Nephron (organoid): ENCODE data around the gene LIME1.
A peak's percentile ranks its signal among the peaks of the same experiment; 100 is the strongest.

Source experiments
- H3K27ac Mint-ChIP-seq, 3 experiments: 2 replicates each; pipeline ENCODE4 v1.8.0; 2020; ENCODE audit warnings: mixed read lengths in 3 of 3, mild to moderate bottlenecking in 2 of 3, moderate library complexity in 1 of 3
- H3K27me3 Mint-ChIP-seq: 2 replicates; pipeline ENCODE4 v1.8.0; 2021; ENCODE audit warnings: low read depth, mild to moderate bottlenecking, moderate library complexity, mixed read lengths
- H3K36me3 Mint-ChIP-seq: 2 replicates; pipeline ENCODE4 v1.8.0; 2020; ENCODE audit warnings: low read depth, mixed read lengths
- H3K4me1 Mint-ChIP-seq: 2 replicates; pipeline ENCODE4 v1.8.0; 2020; ENCODE audit warnings: mixed read lengths
- H3K4me3 Mint-ChIP-seq, 3 experiments: 2 replicates each; pipeline ENCODE4 v1.8.0; 2020; ENCODE audit warnings: mild to moderate bottlenecking in 3 of 3, mixed read lengths in 3 of 3, moderate library complexity in 2 of 3
- H3K9me3 Mint-ChIP-seq: 2 replicates; pipeline ENCODE4 v1.8.0; 2020; ENCODE audit warnings: mixed read lengths
- TF ChIP-seq, protein P1 (sequence below), 3 experiments: fragments of 200-600 bp; sonication (generic); IDR thresholded peaks; one replicate each; pipeline ENCODE4 v1.5.0; 2021; ENCODE audit warnings: antibody characterized with exemption in 3 of 3; ENCODE audit not compliant: unreplicated experiment in 3 of 3

The LIME1 gene

DNA sequence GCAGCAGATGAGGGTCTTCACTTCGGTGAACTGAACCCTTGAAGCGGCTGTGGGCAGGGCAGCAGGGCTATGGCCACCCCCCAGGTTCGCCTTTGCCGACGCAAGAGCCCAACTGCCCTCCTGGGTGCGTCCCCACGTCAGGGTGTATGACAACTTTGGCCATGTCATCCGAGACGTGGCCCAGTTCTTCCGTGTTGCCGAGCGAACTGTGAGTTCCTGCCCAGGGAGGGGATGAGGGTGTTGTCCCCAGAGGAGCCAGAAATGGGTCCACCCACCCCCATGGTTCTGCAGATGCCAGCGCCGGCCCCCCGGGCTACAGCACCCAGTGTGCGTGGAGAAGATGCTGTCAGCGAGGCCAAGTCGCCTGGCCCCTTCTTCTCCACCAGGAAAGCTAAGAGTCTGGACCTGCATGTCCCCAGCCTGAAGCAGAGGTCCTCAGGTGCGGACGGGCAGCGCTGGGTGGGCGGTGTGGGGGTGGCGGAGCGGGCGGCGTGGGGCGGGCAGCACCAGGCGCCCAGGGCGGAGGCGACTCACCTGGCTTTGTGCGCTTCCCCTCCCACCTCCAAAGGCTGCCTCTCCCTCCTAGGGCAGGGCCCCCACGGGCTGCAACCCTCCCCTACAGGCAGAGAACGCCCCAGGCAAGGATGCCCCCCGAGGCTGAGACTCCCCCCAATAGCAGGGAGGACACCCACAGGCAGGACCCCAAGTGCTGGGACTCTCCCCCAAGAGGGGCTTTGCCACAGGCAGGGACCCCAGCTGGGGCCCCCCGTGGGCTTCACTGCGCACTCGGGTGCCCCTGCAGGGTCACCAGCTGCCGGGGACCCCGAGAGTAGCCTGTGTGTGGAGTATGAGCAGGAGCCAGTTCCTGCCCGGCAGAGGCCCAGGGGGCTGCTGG lies 46.2 kb upstream of the LIME1 start:
- TF ChIP-seq, protein P1, sequence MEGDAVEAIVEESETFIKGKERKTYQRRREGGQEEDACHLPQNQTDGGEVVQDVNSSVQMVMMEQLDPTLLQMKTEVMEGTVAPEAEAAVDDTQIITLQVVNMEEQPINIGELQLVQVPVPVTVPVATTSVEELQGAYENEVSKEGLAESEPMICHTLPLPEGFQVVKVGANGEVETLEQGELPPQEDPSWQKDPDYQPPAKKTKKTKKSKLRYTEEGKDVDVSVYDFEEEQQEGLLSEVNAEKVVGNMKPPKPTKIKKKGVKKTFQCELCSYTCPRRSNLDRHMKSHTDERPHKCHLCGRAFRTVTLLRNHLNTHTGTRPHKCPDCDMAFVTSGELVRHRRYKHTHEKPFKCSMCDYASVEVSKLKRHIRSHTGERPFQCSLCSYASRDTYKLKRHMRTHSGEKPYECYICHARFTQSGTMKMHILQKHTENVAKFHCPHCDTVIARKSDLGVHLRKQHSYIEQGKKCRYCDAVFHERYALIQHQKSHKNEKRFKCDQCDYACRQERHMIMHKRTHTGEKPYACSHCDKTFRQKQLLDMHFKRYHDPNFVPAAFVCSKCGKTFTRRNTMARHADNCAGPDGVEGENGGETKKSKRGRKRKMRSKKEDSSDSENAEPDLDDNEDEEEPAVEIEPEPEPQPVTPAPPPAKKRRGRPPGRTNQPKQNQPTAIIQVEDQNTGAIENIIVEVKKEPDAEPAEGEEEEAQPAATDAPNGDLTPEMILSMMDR (IDR thresholded peaks at IDR 0.05; ENCODE audit: unreplicated experiment in 3 of 3) = no peak
- peaks cover 8% of the 10 kb centered on the region for H3K36me3 Mint-ChIP-seq
- no peak overlapping the region for H3K27ac Mint-ChIP-seq
- H3K4me1 Mint-ChIP-seq = no peaks in the 10 kb centered on the region
- no peaks in the 10 kb centered on the region for H3K9me3 Mint-ChIP-seq
- H3K4me3 Mint-ChIP-seq = no peak overlapping the region
- H3K27me3 Mint-ChIP-seq = no peaks in the 10 kb centered on the region

GRCh38 chr20:63690898-63691710 lies 45.4 kb upstream of the LIME1 start:
- H3K4me1 Mint-ChIP-seq = no peaks in the 10 kb centered on the region
- no peaks in the 10 kb centered on the region for H3K9me3 Mint-ChIP-seq
- TF ChIP-seq, protein P1 (IDR thresholded peaks at IDR 0.05; ENCODE audit: unreplicated experiment in 3 of 3) = no peak
- H3K27me3 Mint-ChIP-seq = no peaks in the 10 kb centered on the region
- H3K27ac Mint-ChIP-seq = peak overlapping the region in 1 of 3 experiments; percentile 37
- no peak overlapping the region for H3K4me3 Mint-ChIP-seq
- H3K36me3 Mint-ChIP-seq = peaks cover 8% of the 10 kb centered on the region

GRCh38 chr20:63691711-63692435 lies 44.6 kb upstream of the LIME1 start:
- H3K4me1 Mint-ChIP-seq = no peaks in the 10 kb centered on the region
- peak overlapping the region in 1 of 3 experiments; percentile 37 for H3K27ac Mint-ChIP-seq
- no peaks in the 10 kb centered on the region for H3K27me3 Mint-ChIP-seq
- H3K9me3 Mint-ChIP-seq = no peaks in the 10 kb centered on the region
- H3K4me3 Mint-ChIP-seq = no peak overlapping the region
- TF ChIP-seq, protein P1 (IDR thresholded peaks at IDR 0.05; ENCODE audit: unreplicated experiment in 3 of 3) = no peak
- peaks cover 8% of the 10 kb centered on the region for H3K36me3 Mint-ChIP-seq

GRCh38 chr20:63692436-63693082 lies 43.9 kb upstream of the LIME1 start:
- peaks cover 3% of the 10 kb centered on the region for H3K27me3 Mint-ChIP-seq
- H3K4me1 Mint-ChIP-seq = no peaks in the 10 kb centered on the region
- H3K4me3 Mint-ChIP-seq = no peak overlapping the region
- peaks cover 8% of the 10 kb centered on the region for H3K36me3 Mint-ChIP-seq
- H3K27ac Mint-ChIP-seq = peak overlapping the region in 1 of 3 experiments; percentile 57
- no peaks in the 10 kb centered on the region for H3K9me3 Mint-ChIP-seq
- TF ChIP-seq, protein P1 (IDR thresholded peaks at IDR 0.05; ENCODE audit: unreplicated experiment in 3 of 3) = no peak

- TF ChIP-seq, protein P1 (IDR thresholded peaks at IDR 0.05; ENCODE audit: unreplicated experiment in 3 of 3) = no peak
- H3K4me3 Mint-ChIP-seq = no peak overlapping the region
- no peaks in the 10 kb centered on the region for H3K4me1 Mint-ChIP-seq
- H3K36me3 Mint-ChIP-seq = peaks cover 8% of the 10 kb centered on the region
- no peak overlapping the region for H3K27ac Mint-ChIP-seq
- H3K9me3 Mint-ChIP-seq = no peaks in the 10 kb centered on the region
- H3K27me3 Mint-ChIP-seq = peaks cover 3% of the 10 kb centered on the region
Observed at GRCh38 chr20:63693083-63693732, 43.3 kb upstream of the LIME1 start.
